GM21723 (cell line): ENCODE results near the gene DNAJA1.
A peak's percentile ranks its signal among the peaks of the same experiment; 100 is the strongest.
"Not testable (repeated sequence)": the region's sequence is repeated elsewhere in the genome, so short reads cannot be mapped to it uniquely, and the experiment has no call there.

Source experiments
- ATAC-seq: cut with Tn5 transposase; IDR thresholded peaks from one replicate; pipeline ENCODE4 v1.9.1; 2021; ENCODE audit warnings: mild to moderate bottlenecking, moderate library complexity; ENCODE audit not compliant: unreplicated experiment

The DNAJA1 gene

GRCh38 chr9:33024966-33025571 is at the start of gene DNAJA1:
DNAJA1 (plus strand) TSS chr9:33025273; CDS start chr9:33026485, 1,212 bp downstream.
- ATAC-seq: peak; percentile 92

DNA sequence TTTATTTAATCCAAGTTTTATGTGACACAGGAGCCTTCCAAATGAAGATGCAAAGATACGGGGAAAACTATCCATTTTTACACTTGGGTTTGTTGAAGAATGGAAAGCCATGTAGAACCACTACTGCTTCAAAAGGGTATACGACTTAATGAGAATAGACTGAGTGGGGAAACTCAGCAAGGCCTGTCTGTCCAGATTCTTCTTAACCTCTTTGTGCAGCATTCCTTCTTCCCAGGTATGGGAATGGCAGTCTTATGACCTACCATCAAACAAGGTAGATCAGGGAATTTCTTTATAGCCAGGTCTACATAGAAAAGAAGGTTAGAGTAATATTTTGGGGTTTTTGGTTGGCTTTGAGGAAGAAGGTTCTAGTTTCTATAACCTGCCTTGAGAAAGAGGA is 47.0 kb upstream of the DNAJA1 start:
- ATAC-seq: no peak

GRCh38 chr9:32986971-32987370 is 38.1 kb upstream of the DNAJA1 start:
- no peak for ATAC-seq

DNA sequence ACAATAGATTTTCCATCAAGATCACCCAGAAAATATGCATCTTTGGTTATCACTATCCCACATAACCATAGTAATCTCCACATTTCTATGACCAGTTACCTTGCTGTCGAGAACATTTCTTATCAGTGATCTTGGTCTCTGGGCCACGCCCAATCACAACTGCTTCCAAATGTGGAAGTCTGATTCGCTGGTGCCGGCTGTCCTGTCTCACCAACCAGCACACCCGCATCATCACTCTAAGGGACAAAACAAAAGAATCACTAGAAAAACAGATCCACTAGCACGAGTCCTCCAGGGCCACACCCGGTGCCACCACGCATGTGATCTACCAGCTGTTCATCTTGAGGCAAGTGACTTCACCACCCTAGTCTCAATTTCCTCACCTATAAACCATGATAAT is 35.4 kb upstream of the DNAJA1 start:
- no peak for ATAC-seq

DNA sequence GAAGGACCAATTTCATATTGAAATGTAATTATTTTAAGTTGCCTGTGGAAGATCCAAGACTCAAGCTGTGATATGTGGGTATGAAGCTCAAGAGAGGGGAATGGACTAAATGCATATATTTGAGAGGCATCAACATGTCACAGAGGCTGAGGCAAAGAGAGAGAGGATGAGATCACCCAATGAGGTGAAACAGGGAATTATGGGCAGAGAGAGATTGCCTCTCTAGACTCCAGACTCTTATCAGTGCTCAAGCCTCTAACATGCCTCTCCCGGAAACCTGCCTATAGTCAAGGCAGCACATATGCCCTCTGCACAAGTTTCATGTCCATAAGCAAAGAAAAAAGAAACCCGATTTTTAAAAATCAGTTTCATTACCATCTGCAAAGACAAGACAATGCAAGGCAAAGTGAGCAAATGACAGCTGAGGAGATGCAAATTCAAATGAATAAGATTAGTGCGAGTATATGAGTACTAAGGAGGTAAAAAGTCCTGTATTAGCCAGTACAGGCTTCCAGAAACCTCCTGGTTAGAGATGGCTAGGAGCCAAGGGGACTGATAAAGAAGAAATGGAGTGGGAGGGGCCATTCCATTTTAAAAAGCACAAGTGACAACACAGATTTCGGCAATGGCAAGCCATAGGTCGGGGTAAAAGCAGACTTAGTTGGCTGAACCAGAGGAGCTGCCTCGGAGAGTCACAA is 33.0 kb upstream of the DNAJA1 start:
- ATAC-seq: no peak

- no peak for ATAC-seq
These were observed 32.4 kb upstream of the DNAJA1 start for GRCh38 chr9:32992595-32993238.

GRCh38 chr9:33000682-33001055 is 24.4 kb upstream of the DNAJA1 start:
- ATAC-seq: peak; percentile 7

DNA sequence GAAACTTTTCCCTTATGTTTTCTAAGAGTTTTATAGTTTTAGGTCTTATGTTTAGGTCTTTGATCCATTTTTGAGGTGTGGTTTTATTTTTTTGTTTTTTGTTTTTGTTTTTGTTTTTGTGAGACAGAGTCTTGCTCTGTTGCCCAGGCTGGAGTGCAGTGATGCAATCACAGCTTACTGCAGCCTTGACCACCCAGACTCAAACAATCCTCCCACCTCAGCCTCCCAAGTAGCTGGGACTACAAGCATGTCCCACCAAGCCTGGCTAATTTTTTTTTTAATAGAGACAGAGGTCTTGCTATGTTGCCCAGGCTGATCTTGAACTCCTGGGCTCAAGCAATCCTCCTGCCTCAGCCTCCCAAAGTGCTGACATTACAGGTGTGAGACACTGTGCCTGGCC is 19.7 kb upstream of the DNAJA1 start:
- not testable (repeated sequence) for ATAC-seq

DNA sequence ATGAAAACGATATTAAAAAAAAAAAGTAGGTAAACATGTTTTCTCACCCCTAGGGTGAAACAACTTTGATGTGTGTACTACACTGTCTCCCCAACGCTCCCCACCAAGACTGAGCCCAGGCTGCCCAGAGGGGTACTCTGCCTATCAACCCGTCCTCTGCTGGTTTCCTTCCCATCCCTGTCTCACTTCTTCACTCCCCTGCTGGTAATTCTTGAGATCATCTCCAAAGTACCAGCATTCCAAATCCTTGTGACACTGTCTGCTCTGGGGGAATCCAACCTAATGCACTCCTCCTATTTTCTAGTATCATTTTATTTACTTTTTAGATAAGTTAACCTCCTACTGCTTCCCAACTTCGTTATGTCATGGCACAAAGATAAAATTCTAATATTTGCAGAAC is 17.3 kb upstream of the DNAJA1 start:
- ATAC-seq: no peak

- no peak for ATAC-seq
These were observed 13.2 kb upstream of the DNAJA1 start for GRCh38 chr9:33011831-33012230.

DNA sequence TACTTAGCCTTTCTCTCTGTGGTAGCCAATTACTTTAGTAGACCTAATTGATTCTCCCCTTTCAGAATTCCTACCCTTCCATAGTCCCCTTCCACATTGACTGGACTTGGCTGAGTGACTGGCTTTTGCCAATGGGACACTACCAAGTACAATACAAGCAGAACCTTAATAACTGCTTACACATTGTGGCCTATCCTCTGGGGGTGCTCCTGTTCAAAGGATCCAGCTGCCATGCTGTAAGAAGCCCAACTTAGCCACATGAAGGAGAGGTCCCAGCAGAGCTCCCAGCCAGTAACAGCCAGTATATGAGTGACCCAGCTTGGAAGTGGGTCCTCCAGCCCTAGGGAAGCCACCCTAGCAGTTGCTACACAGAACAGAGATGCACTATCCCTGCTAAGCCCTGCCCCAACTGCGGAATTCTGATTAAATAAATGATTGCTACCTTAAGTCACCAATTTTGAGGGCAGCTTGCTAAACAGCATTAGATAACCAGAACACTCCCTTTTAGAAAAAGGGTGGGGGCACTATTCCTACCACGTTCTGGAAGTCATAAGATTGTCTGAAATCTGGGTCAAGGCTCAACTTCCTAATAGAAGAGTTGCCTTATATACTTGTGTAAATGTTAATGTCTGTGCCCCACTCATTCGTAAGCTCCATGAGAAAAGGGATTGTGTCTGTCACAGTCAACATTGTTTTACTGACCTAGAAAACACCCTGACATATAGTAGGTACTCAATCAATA is 12.6 kb upstream of the DNAJA1 start:
- no peak for ATAC-seq

DNA sequence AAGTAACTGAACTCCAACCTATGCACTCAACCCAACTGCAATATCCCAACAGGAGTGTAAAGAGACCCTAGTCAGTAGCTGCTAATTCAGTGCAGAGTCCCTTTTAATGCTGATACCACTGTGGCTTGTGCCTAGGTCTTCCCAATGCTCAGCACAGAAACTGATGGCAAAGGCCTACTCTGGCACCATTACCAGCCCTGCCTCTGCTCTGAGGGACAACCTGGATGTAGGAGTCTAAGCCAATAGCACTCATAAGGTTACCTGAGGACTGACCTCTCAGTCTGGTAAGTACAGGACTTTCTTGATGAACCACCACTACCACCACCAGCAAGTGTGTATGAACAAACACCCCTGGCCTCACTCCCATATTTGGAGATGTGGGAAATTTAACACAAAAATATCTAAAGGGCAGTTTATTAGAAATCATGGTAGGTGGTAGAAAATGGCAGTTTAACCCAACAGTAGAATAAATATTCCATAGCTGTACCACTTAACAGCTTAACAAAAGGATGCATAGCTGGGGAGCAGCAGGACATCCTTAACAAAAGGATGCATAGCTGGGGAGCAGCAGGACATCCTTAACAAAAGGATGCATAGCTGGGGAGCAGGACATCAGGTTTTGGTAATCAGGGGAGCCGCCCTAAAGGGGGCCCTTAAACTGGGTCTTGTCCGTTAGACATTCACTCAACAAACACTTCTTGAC is 11.0 kb upstream of the DNAJA1 start:
- ATAC-seq: no peak

- ATAC-seq: no peak
These were observed 10.4 kb upstream of the DNAJA1 start for GRCh38 chr9:33014665-33015014.

DNA sequence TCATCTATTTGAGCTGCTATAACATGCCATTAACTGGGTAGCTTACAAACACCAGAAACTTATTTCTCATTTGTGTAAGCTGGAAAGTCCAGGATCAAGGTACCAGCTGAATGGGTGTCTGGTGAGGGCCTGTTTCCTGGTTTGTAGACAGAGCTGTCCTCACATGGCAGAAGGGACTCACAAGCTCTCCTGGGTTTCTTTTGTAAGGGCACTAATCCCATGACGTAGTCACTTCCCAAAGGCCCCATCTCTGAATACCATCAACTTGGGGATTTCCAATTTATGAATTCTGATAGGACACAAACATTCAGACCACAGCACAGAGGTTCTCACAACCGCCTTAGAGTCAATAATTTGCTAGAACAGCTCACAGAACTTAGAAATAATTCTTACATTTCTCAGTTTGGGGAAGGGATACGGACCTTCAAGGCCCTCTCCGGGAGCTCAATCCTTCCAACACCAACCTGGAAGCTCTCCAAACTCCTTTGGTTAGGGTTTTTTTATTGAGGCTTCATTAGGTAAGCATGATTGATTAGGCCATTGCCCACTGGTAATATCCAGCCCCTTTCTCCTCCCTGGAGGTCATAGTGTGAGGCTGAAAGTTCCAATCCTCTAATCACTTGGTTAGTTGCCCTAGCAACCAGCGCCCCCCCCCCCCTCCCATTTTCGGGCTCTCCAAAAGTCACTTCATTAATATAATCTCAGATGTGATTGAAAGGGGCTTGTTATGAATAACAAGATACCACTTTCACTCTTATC is 7.6 kb upstream of the DNAJA1 start:
- no peak for ATAC-seq

DNA sequence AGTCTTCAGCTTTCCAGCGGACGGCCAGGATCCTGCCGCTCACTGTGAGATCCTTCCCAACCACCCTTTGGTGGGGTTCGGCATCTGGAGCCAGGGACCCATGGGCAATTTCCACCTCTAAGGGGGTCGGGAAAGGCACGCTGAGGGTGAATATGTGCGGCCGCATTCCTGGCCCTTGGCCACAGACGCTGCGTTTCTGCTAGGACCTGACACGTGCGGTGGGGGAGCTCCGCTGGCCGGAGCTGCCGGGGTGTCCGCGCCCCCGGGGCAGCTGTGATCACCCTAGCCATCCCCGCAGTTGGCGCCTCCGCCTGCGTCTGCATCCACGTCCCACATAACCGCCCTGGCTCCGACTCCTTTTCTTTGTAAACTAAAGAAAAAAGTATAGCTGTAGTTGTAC is 5.3 kb upstream of the DNAJA1 start:
- ATAC-seq: no peak

GRCh38 chr9:33022303-33022702 is 2.8 kb upstream of the DNAJA1 start:
- ATAC-seq: no peak

- no peak for ATAC-seq
These were observed 2.3 kb upstream of the DNAJA1 start for GRCh38 chr9:33022755-33023154.

DNA sequence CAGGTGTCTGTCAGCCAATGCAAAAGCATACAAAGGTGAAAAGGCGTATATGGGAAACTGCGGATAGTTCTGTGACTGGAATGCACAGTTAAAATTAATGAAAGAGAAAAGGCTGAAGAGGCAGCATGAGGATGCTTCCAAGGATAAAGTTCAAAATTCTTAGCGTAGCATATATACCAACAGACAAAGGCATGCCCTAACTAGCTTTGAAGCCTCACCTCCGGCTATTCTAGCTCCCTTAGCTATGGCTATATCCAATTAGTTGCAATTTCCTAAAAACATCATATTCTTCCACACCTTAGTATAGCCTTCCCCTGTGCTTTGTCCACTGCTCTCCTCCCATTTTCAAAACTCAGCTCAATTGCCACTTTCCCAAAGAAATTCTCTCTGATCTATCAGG is 1.4 kb upstream of the DNAJA1 start:
- ATAC-seq: no peak

DNA sequence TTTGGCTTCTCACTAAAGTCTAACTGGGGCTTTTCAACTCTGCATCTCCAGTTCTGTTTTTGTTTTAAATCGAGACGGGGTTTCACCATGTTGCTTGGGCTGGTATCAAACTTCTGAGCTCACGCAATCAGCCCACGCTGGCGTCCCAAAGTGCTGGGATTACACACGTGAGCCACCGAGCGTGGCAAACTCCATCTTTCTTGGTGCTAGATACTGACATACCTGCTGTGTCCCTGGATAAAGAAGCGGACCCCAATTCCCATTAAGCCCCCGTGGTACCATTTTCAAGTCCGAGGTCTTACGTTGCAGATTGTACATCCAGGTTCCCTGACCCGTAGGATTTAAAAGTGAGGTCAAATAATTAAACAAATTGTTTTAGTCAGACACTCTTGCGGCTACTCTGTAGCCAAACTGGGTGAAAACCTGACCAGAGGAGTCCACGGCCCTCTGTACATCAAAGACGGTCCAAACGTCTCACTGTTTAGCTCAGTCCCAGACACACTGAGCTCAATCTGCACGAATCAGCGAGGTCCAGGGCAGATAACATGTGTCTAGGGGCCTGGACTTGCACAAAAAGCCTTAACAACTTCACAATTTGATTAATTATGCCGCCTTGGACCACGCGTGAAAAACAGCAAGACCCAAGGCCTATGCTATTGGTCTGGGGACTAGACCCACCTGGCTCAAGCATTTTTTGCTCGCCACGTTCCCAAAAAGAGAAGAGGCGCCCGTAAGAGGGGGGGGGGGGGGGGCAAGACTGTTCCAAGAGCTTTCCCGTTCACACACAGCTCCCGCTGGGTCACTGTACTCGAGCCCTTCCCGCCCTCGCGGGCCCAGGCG is 727 bp upstream of the DNAJA1 start:
- ATAC-seq: peak; percentile 0
